ENCODE results near the gene PRKACA.

DNA sequence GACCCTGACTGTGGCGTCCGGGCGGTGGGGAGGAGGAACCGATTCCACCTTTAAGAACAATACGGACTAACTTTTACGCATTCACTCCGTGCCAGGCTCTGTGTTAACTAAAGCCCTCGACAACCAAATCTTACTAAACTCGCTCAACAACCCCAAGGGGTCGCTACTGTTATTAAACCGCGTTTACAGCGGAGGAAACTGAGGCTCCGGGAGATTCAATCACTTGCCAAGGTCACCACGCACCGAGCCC lies 28.2 kb downstream of the PRKACA start:
- TF ChIP-seq, protein P1, sequence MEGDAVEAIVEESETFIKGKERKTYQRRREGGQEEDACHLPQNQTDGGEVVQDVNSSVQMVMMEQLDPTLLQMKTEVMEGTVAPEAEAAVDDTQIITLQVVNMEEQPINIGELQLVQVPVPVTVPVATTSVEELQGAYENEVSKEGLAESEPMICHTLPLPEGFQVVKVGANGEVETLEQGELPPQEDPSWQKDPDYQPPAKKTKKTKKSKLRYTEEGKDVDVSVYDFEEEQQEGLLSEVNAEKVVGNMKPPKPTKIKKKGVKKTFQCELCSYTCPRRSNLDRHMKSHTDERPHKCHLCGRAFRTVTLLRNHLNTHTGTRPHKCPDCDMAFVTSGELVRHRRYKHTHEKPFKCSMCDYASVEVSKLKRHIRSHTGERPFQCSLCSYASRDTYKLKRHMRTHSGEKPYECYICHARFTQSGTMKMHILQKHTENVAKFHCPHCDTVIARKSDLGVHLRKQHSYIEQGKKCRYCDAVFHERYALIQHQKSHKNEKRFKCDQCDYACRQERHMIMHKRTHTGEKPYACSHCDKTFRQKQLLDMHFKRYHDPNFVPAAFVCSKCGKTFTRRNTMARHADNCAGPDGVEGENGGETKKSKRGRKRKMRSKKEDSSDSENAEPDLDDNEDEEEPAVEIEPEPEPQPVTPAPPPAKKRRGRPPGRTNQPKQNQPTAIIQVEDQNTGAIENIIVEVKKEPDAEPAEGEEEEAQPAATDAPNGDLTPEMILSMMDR (conservative IDR thresholded peaks at IDR 0.05; ENCODE audit: low read length): peak; percentile 76
- TF ChIP-seq EZH2phosphoT487 (IDR thresholded peaks at IDR 0.05; ENCODE audit: borderline replicate concordance, low read depth, low read length): no peak

Data from OCI-LY7 (cell line).